ENCODE results near the gene HDAC4. TPM values are rescaled to one million over a fixed set of nuclear protein-coding genes. Genes with fewer than 3 reads are reported as not detected.

The HDAC4 gene
- total RNA-seq, 1 experiment from 2014 or later = 47.6 TPM

DNA sequence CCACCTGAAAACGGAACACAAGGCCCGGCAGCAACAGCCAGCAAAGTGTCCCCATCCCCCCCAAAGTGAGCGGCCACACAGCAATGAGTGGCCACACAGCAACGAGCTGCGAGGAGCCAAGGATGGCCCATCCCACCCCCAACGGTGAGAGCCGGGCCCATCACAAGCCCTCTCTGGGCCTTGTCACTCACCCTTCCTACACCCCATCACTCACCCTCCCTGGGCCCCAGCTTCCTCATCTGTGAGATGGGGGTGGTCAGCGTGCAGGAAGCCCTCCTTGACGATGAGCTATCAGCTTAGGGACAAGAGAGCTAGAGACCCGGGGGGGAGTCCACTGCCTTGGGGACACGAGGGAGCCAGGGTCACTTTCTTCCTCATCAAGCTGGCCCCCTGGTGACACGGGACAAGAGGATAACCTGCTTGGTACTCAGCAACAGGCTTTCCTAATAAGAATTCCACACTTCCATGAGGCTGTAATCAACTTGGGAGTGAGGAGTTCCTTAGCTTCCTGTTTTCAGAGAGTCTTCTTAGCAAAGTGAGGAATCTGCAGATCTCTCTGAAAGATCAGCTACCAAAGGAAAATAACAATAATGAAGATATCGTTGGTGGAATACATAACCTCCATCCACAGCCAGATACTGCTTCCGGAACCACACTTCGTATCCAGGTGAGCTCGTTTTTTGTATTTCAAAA is 92.8 kb downstream of the HDAC4 start:
- Histone ChIP-seq H3K4me3 (replicated peaks in 1 of 2; ENCODE audit: low read depth in 1 of 2, low read length in 2 of 2) (no peak overlapping the region), H4K20me1 (ENCODE audit: insufficient read depth) (no peaks in the 10 kb centered on the region), H3K4me1 (ENCODE audit: control insufficient read depth in 1 of 2, insufficient read depth in 2 of 2, low read length in 2 of 2) (no peaks in the 10 kb centered on the region), H3K36me3 (ENCODE audit: control insufficient read depth in 1 of 2, insufficient read depth in 2 of 2, low read length in 2 of 2) (no peaks in the 10 kb centered on the region), H3K9me2 (ENCODE audit: insufficient read depth) (no peaks in the 10 kb centered on the region), H3K27ac (ENCODE audit: low read depth, low read length) (no peak overlapping the region), H3K4me2 (ENCODE audit: low read length) (no peak overlapping the region), H2AFZ (ENCODE audit: low read depth, low read length, poor library complexity, severe bottlenecking) (no peak overlapping the region), H3K27me3 (ENCODE audit: insufficient read depth, low read length) (no peaks in the 10 kb centered on the region), H3K9ac (ENCODE audit: low read length) (no peak overlapping the region), H3K79me2 (ENCODE audit: insufficient read depth, low read length) (peaks cover 7% of the 10 kb centered on the region; the same call in 1 of the 2 replicates), H3K9me3 (ENCODE audit: control insufficient read depth in 1 of 2, insufficient read depth in 1 of 2, low read depth in 1 of 2, low read length in 2 of 2) (no peaks in the 10 kb centered on the region)
- ChIA-PET RAD21 (ENCODE audit: low non-redundant PET in 1 of 2, low total read pairs in 2 of 2, uncharacterized antibody in 2 of 2, unreplicated experiment in 2 of 2) (no interaction called here), CTCF (no interaction called here), POLR2A (no interaction called here)
- BruUV-seq (replicated peaks) = no TSS peak
- TF ChIP-seq JUND (IDR thresholded peaks at IDR 0.05) (no peak), EGR1 (IDR thresholded peaks at IDR 0.05; ENCODE audit: low read depth) (no peak), ZFX (IDR thresholded peaks at IDR 0.05) (no peak), FOSL1 (IDR thresholded peaks at IDR 0.05; ENCODE audit: low read depth) (no peak), EZH2phosphoT487 (IDR thresholded peaks at IDR 0.05; ENCODE audit: borderline replicate concordance) (no peak), EZH2 (IDR thresholded peaks at IDR 0.05) (no peak), CEBPB (IDR thresholded peaks at IDR 0.05; ENCODE audit: low read depth) (no peak), SIN3A (IDR thresholded peaks at IDR 0.05; ENCODE audit: low read depth) (no peak), ATF3 (IDR thresholded peaks at IDR 0.05) (no peak), POLR2AphosphoS5 (IDR thresholded peaks at IDR 0.05; ENCODE audit: low read depth, low read length) (no peak)
- TF ChIP-seq, protein P1, sequence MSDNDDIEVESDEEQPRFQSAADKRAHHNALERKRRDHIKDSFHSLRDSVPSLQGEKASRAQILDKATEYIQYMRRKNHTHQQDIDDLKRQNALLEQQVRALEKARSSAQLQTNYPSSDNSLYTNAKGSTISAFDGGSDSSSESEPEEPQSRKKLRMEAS (IDR thresholded peaks at IDR 0.05) = no peak
- ATAC-seq = no peak
- DNase-seq (ENCODE audit: low read depth, low spot score) = no peak
- intact Hi-C loops (cut with micrococcal nuclease) = no loop called here

DNA sequence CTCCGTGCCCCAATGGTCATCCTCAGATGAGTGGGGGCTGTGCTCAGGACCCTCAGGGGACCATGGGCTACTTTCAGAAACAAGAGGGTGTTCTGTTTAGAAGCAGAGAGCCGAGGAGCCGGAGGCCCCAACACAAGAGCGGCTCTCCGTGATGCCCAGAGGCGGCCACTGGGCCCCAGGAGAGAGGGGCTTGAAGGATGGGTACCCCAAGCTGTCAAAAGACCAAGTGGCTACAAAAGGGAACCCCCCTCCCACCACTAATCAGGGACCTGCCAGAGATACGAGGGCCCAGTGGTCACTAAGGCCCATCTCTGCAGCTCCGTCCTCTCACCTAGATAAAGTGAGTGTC is 93.6 kb downstream of the HDAC4 start:
- Histone ChIP-seq H3K27me3 (ENCODE audit: insufficient read depth, low read length) (no peaks in the 10 kb centered on the region), H4K20me1 (ENCODE audit: insufficient read depth) (no peaks in the 10 kb centered on the region), H3K4me3 (replicated peaks in 1 of 2; ENCODE audit: low read depth in 1 of 2, low read length in 2 of 2) (no peak overlapping the region), H2AFZ (ENCODE audit: low read depth, low read length, poor library complexity, severe bottlenecking) (no peak overlapping the region), H3K27ac (ENCODE audit: low read depth, low read length) (no peak overlapping the region), H3K9ac (ENCODE audit: low read length) (no peak overlapping the region), H3K9me3 (ENCODE audit: control insufficient read depth in 1 of 2, insufficient read depth in 1 of 2, low read depth in 1 of 2, low read length in 2 of 2) (no peaks in the 10 kb centered on the region), H3K79me2 (ENCODE audit: insufficient read depth, low read length) (peaks cover 7% of the 10 kb centered on the region; the same call in 1 of the 2 replicates), H3K9me2 (ENCODE audit: insufficient read depth) (no peaks in the 10 kb centered on the region), H3K4me2 (ENCODE audit: low read length) (no peak overlapping the region), H3K4me1 (ENCODE audit: control insufficient read depth in 1 of 2, insufficient read depth in 2 of 2, low read length in 2 of 2) (no peaks in the 10 kb centered on the region; a peak in 1 of 4 replicates), H3K36me3 (ENCODE audit: control insufficient read depth in 1 of 2, insufficient read depth in 2 of 2, low read length in 2 of 2) (no peaks in the 10 kb centered on the region)
- RAD21 ChIA-PET (ENCODE audit: low non-redundant PET in 1 of 2, low total read pairs in 2 of 2, uncharacterized antibody in 2 of 2, unreplicated experiment in 2 of 2) = no interaction called here
- POLR2A ChIA-PET = no interaction called here
- ATAC-seq (no peak), DNase-seq (ENCODE audit: low read depth, low spot score) (no peak)
- TF ChIP-seq EGR1 (IDR thresholded peaks at IDR 0.05; ENCODE audit: low read depth) (no peak), ZNF274 (IDR thresholded peaks at IDR 0.05; ENCODE audit: low read depth, low read length) (no peak), EZH2 (IDR thresholded peaks at IDR 0.05) (no peak), YY1 (IDR thresholded peaks at IDR 0.05; ENCODE audit: extremely low read depth, insufficient replicate concordance, low read depth, low read length) (no peak), ATF3 (IDR thresholded peaks at IDR 0.05) (no peak), FOSL1 (IDR thresholded peaks at IDR 0.05; ENCODE audit: low read depth) (no peak), ZBTB33 (IDR thresholded peaks at IDR 0.05; ENCODE audit: extremely low read depth, insufficient replicate concordance, low read length) (no peak)
- TF ChIP-seq, protein P1 (IDR thresholded peaks at IDR 0.05) = no peak
- no TSS peak for BruUV-seq (replicated peaks)
- CTCF ChIA-PET = no interaction called here
- intact Hi-C loops (cut with micrococcal nuclease) = no loop called here
